OCI-LY1 (cell line): ENCODE data around the gene WDR70.

Experiments used
- H2AFZ ChIP-seq: fragments of 200-600 bp; sonication (generic), shearing (Covaris generic); 2 replicates; pipeline ENCODE4 v1.6.0; 2014; ENCODE audit warnings: antibody characterized with exemption, mild to moderate bottlenecking, low read length
- H3F3A ChIP-seq: fragments of 200-600 bp; sonication (generic), shearing (Covaris generic); 2 replicates; pipeline ENCODE4 v1.6.0; 2014; ENCODE audit warnings: mild to moderate bottlenecking, antibody characterized with exemption, low read length, moderate library complexity; ENCODE audit not compliant: insufficient read depth
- H3K27ac ChIP-seq: fragments of 200-600 bp; sonication (generic); 2 replicates; pipeline ENCODE4 v1.5.1; 2014; ENCODE audit warnings: low read length, mixed run types, mild to moderate bottlenecking, low read depth; ENCODE audit not compliant: poor library complexity, severe bottlenecking
- H3K27me3 ChIP-seq: fragments of 200-600 bp; sonication (generic); 2 replicates; pipeline ENCODE4 v1.6.0; 2014; ENCODE audit warnings: antibody characterized with exemption, mild to moderate bottlenecking, low read length, moderate library complexity; ENCODE audit not compliant: insufficient read depth
- H3K36me3 ChIP-seq: fragments of 200-600 bp; sonication (generic); 2 replicates; pipeline ENCODE4 v1.6.1; 2014; ENCODE audit warnings: mild to moderate bottlenecking, antibody characterized with exemption, low read length, moderate library complexity, mixed read lengths; ENCODE audit not compliant: insufficient read depth
- H3K4me1 ChIP-seq: fragments of 200-600 bp; sonication (generic); 2 replicates; pipeline ENCODE4 v1.5.1; 2014; ENCODE audit warnings: mild to moderate bottlenecking, low read length, moderate library complexity; ENCODE audit not compliant: insufficient read depth, severe bottlenecking
- H3K4me2 ChIP-seq: fragments of 200-600 bp; sonication (generic), shearing (Covaris generic); 2 replicates; pipeline ENCODE4 v1.6.1; 2014; ENCODE audit warnings: low read length
- H3K4me3 ChIP-seq: fragments of 200-600 bp; sonication (generic); 2 replicates; pipeline ENCODE4 v1.5.1; 2014; ENCODE audit warnings: low read length, low read depth, mild to moderate bottlenecking, mixed read lengths; ENCODE audit not compliant: poor library complexity, severe bottlenecking
- H3K79me2 ChIP-seq: fragments of 200-600 bp; shearing (Covaris generic); 2 replicates; pipeline ENCODE4 v1.6.1; 2016; ENCODE audit warnings: mixed run types, low read length, mixed read lengths; ENCODE audit not compliant: insufficient read depth
- H3K9ac ChIP-seq: fragments of 200-600 bp; sonication (generic), shearing (Covaris generic); 2 replicates; pipeline ENCODE4 v1.6.1; 2014; ENCODE audit warnings: mild to moderate bottlenecking, low read length, mixed read lengths
- H3K9me2 ChIP-seq: fragments of 200-600 bp; sonication (generic), shearing (Covaris generic); 2 replicates; pipeline ENCODE4 v1.6.1; 2014; ENCODE audit warnings: low read depth, mild to moderate bottlenecking, low read length, mixed read lengths
- H3K9me3 ChIP-seq: fragments of 200-600 bp; shearing (Covaris generic); 2 replicates; pipeline ENCODE4 v1.6.1; 2014; ENCODE audit warnings: low read length, mixed read lengths
- H4K20me1 ChIP-seq: fragments of 200-600 bp; sonication (generic), shearing (Covaris generic); 2 replicates; pipeline ENCODE4 v1.6.0; 2016; ENCODE audit warnings: mild to moderate bottlenecking, low read length; ENCODE audit not compliant: insufficient read depth
- CTCF ChIP-seq: fragments of 200-600 bp; sonication (generic), shearing (Covaris generic); IDR thresholded peaks from 2 replicates; pipeline ENCODE4 v1.5.1; 2017; ENCODE audit warnings: mild to moderate bottlenecking, antibody characterized with exemption, low read length, moderate library complexity, mixed read lengths
- EZH2 ChIP-seq: fragments of 200-600 bp; sonication (generic), shearing (Covaris generic); IDR thresholded peaks from 2 replicates; pipeline ENCODE4 v1.8.0; 2017; ENCODE audit warnings: borderline replicate concordance, mixed run types, mild to moderate bottlenecking, antibody characterized with exemption, low read length, moderate library complexity, mixed read lengths

Gene WDR70

GRCh38 chr5:37767961-37768360 is 388.8 kb downstream of the WDR70 start:
- Histone ChIP-seq H3K27ac (no peak overlapping the region), H3K4me1 (no peaks in the 10 kb centered on the region), H3K79me2 (no peaks in the 10 kb centered on the region), H3K4me3 (no peak overlapping the region), H3K9me3 (no peaks in the 10 kb centered on the region), H3F3A (no peaks in the 10 kb centered on the region), H3K36me3 (no peaks in the 10 kb centered on the region), H2AFZ (no peak overlapping the region), H3K27me3 (no peaks in the 10 kb centered on the region), H3K9ac (no peak overlapping the region), H4K20me1 (no peaks in the 10 kb centered on the region), H3K9me2 (no peaks in the 10 kb centered on the region), H3K4me2 (no peak overlapping the region)
- TF ChIP-seq CTCF: no peak
- TF ChIP-seq EZH2: no peak

- no peak overlapping the region for H3K27ac ChIP-seq
- no peaks in the 10 kb centered on the region for H3K36me3 ChIP-seq
These were observed 389.3 kb downstream of the WDR70 start for GRCh38 chr5:37768371-37768770.

GRCh38 chr5:37769108-37769507 is 390.0 kb downstream of the WDR70 start:
- Histone ChIP-seq H3K4me1 (no peaks in the 10 kb centered on the region), H3K27me3 (no peaks in the 10 kb centered on the region), H3K9ac (no peak overlapping the region), H3K4me2 (no peak overlapping the region), H3K9me3 (peaks cover 4% of the 10 kb centered on the region), H3K36me3 (no peaks in the 10 kb centered on the region), H2AFZ (no peak overlapping the region), H4K20me1 (no peaks in the 10 kb centered on the region), H3K4me3 (no peak overlapping the region), H3K79me2 (no peaks in the 10 kb centered on the region), H3F3A (no peaks in the 10 kb centered on the region), H3K9me2 (no peaks in the 10 kb centered on the region), H3K27ac (no peak overlapping the region)
- TF ChIP-seq EZH2: no peak

More at GRCh38 chr5:37768371-37768770, 389.3 kb downstream of the WDR70 start:
- no peaks in the 10 kb centered on the region for H4K20me1 ChIP-seq
- H3K4me1 ChIP-seq: no peaks in the 10 kb centered on the region
- H3K9me2 ChIP-seq: no peaks in the 10 kb centered on the region
- no peaks in the 10 kb centered on the region for H3K27me3 ChIP-seq
- no peak overlapping the region for H3K4me3 ChIP-seq
- TF ChIP-seq EZH2 (no peak), CTCF (no peak)
- no peak overlapping the region for H3K4me2 ChIP-seq
- no peaks in the 10 kb centered on the region for H3K79me2 ChIP-seq
- H3K9me3 ChIP-seq: no peaks in the 10 kb centered on the region
- no peak overlapping the region for H3K9ac ChIP-seq
- no peak overlapping the region for H2AFZ ChIP-seq
- no peaks in the 10 kb centered on the region for H3F3A ChIP-seq

- peaks cover 8% of the 10 kb centered on the region for H3K9me3 ChIP-seq
- no peak overlapping the region for H2AFZ ChIP-seq
- TF ChIP-seq EZH2: no peak
- TF ChIP-seq CTCF: no peak
- no peaks in the 10 kb centered on the region for H3K79me2 ChIP-seq
- H3K36me3 ChIP-seq: no peaks in the 10 kb centered on the region
- H3K27me3 ChIP-seq: no peaks in the 10 kb centered on the region
- H3K9ac ChIP-seq: no peak overlapping the region
- no peaks in the 10 kb centered on the region for H3K9me2 ChIP-seq
- H3K4me1 ChIP-seq: no peaks in the 10 kb centered on the region
- no peaks in the 10 kb centered on the region for H4K20me1 ChIP-seq
- no peak overlapping the region for H3K4me2 ChIP-seq
- H3K27ac ChIP-seq: no peak overlapping the region
- no peaks in the 10 kb centered on the region for H3F3A ChIP-seq
- no peak overlapping the region for H3K4me3 ChIP-seq
These were observed 390.7 kb downstream of the WDR70 start for GRCh38 chr5:37769840-37770239.
